Fibroblast of skin of right quadriceps (primary cell): ENCODE results near the gene PSMB7.

ENCODE experiments used
- DNase-seq: peaks from one replicate; pipeline ENCODE4 v3.0.0-alpha.2; 2013

Gene PSMB7

DNA sequence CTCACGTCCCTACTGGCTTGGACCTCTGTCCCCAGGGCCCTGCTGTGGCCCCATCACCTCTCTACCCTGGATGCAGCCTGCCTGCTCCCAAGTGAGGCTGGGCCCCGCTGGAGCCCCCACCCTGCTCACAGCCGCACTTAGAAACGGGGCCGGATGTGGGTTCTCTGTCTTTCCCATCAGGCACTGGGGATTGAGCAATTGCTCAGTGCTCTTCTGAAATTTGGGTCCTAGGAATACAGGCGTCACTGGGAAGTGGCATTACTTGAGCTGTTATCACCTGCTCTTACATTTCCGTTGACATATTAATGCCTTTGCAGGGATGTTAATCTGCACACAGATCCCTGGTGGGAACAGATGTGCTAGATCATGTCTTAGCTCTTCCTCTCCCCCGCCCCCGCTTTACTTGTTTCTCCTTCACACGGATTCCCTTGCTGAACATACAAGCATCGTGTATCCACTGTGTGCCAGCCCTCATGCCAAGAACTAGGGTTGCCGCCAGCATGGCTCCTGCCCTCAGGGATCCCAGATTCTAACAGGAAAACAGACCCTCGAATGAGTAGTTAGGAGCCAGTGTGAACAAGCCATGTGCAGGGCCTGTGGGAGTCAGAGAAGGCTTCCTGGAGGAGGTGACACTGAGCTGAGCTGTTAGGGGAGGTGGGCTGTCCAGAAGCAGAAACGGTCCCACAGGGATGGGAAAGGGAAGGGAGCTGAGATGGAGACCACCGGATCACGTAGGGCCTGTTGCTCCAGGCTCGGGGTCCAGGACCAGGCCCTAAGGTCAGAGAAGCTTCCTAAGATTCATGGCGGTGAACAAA is 92.4 kb downstream of the PSMB7 start:
- peak; percentile 28 for DNase-seq

DNA sequence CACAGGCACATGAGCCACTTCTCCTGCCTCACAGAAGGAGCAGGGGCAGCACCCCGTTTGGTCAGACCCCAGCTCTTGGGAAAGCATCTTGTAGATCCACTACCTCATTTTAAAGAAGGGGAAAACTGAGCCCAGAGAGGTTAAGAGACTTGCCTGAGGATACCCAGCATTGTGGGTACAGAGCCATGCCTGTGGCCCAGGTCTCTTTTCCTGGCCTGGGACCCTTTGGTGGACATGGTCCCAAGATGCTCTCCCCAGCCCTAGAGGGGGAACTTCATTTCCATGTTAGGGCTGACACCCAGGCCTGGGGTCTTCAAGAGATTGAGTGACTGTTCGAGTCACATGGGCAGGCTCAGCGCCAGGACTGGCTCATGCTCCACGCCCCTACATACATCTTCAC is 93.3 kb downstream of the PSMB7 start:
- DNase-seq = no peak

DNA sequence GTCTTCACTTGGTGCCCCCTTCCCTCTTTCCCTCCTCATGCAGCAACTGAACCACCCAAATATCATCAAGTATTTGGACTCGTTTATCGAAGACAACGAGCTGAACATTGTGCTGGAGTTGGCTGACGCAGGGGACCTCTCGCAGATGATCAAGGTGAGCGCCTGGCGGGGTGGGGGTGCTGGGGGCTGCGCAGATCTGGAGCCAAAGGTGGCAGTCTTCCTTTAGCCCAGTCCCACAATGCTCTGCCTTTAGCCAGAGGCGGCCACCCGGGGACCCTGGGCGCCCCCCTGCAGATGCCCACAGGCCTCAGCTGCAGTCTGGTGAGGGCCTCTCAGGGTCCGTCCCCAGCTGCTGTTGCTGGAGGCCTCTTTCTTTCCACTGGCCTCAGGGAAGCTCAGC is 93.8 kb downstream of the PSMB7 start:
- DNase-seq = no peak

DNA sequence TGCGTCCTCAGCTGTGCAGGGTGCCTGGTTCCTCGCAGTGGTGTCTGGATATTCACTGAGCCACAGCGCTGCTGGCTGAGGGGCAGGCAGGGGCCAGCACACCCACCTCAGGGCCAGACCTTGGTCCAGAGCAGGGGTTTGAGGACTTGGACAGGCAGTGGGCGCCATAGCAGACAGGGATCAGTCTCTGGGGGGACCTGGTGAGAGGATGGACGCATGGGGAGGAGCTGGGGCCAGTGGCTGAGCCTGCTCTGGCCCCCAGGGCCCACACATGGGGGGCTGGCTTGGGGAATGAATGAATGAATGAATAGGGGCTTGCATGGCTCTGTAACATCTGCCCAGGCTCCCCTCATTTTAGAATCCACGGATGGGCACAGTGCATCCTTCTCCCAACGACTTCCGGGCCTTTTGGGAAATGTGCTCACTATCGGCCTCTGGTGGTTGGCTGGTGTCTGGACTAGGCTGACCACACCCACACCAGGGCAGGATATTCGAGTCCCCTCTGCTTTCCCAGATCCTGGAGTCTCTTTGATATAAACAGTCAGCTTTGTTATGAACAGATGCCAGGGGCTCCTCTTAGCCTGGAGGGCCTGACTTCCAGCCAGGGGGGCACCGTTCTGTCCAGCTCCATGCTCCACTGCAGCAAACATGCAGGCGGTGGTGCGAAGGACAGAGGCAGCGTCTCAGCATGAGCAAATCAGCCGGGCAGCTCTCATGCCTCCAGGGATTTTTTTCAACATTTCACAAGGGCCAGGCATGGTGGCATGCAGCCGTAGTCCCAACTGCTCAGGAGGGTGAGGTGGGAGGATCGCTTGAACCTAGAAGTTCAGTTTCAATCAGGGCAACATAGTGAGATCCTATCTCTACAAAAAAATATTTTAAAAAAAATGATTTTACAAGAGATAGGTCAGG is 94.9 kb downstream of the PSMB7 start:
- DNase-seq = peak; percentile 57

DNA sequence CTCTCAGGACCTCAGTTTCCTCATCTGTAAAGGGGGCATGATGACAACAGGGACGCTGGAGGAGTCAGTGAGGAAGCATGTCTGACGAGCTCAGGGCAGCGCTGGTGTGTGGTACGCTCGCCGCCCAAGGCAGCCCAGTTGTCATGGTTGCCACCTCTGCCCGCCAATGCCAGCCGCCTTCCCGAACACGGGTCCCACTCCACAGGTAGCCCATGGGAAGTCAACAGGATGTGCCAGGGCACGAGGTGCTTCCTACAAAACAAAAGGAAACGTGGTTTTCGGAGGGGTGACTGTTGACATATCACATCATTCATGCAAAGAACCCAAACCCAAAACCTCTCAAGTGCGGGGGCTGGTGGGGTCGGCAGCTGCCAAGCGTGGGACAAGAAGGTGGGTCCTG is 99.4 kb downstream of the PSMB7 start:
- no peak for DNase-seq

DNA sequence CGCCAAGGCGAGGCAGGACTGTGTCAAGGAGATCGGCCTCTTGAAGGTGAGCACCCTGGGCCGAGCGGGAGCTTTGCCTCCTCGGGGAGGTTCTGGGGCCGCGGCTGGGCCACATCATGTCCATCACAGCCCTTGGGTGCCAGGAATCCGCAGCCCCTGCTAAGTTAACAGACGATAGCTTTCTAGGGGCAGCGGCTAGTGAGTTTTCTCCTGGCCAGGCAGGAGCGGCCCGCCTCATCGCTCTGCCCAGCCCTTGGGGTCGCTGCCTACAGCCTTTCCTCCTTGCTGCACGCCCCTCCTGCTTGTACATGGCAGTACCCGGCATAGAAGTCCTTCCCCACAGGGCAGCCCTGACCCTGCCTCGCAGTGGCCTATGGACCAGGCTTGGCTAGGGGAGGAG is 101.3 kb downstream of the PSMB7 start:
- DNase-seq = no peak

DNA sequence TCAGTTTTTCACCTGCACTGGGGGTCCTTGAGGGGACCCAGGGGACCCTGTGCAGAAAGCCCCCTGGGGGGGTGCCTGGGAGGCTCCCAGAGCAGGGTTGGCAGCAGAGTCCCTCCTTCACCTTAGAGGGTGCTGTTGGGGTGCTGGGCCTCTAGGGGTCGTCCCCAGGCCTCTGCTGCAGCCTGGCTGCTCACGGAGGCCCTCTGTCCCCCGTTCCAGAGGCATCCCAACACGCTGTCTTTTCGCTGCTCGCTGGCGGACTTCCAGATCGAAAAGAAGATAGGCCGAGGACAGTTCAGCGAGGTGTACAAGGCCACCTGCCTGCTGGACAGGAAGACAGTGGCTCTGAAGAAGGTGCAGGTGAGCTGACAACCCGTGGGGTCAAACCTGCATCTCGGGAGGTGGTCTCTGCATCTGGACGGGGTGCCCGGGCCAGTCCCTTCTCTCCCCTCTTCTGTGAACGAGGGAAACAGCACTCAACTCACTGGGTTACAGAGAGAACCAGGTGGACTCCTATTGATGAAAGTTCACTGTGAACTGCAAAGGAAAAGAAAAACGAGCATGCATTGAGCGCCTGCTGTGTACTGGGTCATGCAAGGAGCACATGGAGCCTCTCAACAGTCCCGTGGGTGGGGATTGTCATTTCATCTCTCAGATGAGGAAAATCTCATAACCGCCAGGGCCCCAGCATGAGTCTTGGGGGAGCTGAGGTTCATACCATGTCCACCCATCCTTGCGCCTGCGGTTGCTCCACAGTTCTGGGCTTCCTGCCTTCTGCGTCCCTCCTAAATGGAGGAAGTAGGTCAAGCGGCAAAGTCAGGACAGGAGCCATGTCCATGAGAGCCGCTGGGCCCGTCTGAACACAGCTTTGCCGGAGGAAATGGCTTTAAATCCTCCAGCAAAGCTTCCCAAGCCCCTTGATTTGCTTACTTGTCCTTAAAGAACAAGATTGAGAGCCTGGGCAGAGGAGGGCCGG is 102.7 kb downstream of the PSMB7 start:
- DNase-seq = no peak

DNA sequence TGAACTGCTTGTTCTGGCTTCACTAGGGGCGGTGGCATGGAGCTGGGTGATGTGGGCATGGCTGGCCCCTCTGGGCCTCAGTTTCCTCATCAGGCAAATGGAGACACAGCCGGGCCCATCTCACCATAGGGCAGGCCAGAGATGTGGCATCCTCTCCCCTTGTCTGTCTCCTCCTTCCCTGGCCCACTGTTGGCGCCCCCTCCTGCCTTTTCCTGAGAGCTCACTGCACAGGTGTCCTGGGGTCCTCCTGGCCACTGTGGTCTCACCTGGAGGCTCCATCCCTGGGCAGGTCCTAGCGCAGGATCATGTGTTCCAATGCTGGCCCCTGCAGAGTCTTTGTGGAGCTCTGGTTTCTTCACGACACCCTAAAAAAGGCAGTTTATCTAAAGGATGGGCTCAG is 104.0 kb downstream of the PSMB7 start:
- DNase-seq = no peak

DNA sequence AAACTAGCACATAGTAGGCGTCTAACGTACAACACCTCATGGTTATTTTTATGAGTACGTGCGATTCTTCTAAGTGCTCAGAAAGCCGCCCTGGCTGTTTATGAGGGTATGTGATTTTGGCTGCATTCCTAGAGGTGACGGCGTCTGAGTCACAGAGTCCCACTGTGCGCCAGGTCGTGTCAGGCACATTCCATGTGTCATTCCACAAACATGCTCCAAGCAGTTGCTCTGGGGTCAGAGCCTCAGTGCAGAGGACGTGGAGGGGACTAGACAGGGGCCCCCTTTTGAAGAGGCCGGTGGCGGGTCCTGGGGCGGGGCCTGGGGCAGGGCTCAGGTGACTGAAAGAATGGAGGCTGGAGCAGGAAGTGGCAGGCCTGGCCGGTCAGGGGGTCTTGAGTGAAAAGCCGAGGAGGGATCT is 105.6 kb downstream of the PSMB7 start:
- peak; percentile 98 for DNase-seq

DNA sequence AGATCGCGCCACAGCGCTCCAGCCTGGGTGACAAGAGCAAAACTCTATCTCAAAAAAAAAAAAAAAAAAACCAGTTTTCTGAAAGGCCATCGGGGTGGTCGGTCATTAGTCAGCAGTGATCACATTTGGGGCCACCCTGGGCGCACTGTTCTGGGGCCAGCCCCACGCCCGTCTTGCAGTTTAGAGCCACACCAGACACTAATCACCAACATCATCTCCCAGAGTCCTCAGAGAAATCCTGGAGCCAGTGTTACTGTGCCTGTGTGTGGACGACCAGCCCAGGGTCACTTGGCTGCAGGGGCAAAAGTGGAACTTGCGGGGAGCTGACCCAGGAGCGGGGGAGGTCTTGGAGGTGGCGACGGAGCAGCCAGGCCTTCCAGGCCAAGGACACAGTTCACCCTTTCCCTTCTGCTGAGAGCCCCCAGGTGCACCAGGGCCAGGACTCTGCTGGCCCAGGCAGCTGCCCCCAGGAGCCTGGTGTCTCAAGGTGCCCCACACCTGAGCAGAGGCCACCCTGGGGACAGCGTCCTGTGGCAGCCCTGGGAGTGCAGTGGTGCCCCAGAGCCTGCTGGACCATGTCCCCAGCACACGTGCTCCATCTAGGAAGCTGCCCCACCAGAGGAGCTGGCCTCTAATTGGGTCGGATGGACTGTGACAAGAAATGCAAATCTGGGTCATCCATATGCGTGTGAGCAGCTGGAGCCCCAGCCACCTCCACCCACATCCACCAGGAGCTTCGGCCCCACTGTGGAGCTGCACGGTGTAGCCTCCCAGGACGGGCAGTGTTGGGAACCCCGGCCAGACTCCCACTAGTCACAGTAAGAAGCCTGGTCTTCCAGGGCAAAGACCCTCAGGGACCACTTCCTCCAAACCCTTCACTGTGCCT is 106.4 kb downstream of the PSMB7 start:
- DNase-seq = no peak

DNA sequence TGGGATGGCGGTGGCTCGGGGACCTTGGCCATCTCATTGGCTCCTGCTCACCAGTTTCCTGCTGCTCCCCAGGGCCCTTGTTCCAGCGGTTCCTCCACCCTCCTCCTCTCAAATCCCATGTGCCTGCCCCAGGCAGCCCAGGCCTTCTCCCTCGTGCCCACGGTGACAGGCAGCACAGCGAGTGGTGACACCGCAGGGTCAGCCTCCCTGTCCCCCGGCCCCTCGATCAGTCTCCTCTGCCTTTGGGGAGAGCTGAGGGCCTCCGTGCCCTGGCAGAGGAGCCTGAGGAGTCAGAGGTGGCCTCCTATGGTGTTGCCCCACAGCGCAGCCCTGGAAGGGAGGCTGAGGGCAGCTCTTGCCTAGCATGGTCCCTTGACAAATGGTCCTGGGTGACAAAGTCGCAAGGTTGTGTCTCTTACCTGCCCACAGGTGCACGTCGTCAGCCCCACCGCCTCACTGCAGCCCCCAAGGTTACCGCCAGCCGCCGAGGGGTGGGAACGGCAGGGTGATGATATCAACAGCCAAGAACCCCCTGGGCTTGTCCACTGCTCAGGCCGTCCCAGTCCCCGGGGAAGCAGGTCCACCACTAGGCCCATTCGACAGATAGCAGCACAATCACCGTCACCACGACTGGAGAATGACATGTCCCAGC is 107.7 kb downstream of the PSMB7 start:
- DNase-seq = no peak

DNA sequence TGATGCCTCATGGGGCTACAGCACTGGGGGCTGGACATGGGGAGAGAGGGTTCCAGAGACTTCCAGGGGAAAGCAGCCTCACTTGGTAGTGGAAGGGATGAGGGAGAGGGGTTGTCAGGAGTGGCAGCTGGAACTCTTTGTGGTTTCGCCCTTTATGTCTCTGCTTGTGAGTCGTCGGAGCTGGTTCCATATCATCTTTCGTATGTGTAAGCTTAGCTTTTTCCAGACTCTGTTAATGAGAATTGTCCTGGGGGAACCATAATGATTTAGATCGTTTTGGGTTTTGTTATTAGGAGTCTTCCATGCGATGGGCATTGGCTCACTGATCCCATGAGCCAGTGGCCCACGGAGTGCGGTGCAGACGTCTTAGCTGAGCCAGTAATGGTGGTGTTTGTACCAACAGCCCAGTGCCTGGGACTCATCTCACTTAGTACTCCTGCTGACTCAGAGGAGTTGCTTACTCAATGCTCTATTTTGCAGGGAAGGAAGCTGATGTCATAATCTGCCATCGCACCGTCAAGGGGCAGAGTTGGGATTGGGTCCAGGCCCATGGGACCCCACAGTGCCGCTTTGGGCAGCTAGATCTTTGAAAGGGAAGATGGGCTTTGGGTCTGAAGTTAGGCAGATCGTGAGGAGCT is 109.0 kb downstream of the PSMB7 start:
- peak; percentile 87 for DNase-seq

DNA sequence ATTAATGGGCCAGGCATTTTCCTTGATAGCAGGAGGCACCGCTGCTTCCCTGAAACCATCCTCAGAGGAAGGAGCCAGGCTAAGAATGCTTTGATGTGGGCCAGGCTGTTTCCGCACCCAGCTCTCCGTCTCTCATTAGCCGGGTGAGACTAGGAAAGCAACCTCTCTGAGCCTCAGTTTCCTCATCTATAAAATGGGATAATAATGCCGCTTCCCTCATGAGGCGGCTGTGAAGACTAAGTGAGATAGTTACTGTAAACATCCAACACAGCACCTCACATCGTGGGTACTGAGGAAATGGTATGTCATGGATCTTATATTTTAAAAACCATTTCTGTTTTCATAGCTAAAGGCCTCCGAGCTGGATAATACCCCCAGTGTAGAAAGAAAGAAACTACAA is 111.0 kb downstream of the PSMB7 start:
- DNase-seq = no peak

DNA sequence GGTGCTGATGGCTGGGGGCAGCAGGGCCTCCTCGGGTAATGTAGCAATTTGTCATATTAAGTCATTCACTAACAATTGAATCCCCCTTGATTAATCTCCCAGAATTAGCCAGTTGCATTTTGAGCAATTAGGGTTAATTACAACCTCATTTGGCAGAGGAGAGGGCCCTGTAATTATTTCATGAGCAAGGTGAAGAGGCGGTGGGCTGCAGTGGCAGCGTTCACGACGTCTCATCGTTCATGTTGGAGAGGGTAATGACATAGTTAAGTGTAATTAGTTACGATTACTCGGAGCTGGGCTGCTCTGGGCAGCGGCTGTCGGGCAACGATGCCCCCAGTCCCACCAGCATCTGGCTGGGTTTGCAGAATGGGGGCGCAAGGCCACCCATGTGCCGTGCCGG is 111.5 kb downstream of the PSMB7 start:
- DNase-seq = no peak
